Measurements from ENCODE around the gene ZFYVE28. TPM values are rescaled to one million over a fixed set of nuclear protein-coding genes. Genes with fewer than 3 reads are reported as not detected.

ZFYVE28 gene
- total and polyA plus RNA-seq, 2 donors (not counting 1 experiment from before 2014, with no cell fraction given), result 5.8 to 12.1 TPM

GRCh38 chr4:2290488-2290887, 128.0 kb downstream of the ZFYVE28 start:
- peaks cover 18 to 20% of the 10 kb centered on the region in 2 donors for H3K4me1 ChIP-seq (ENCODE audit: control insufficient read depth in 2 of 2, insufficient read depth in 2 of 2, low read length in 2 of 2)
- intact Hi-C loops (cut with micrococcal nuclease), result loop anchor here (1.0 to 2.0 kb wide), 2 partner anchors 8 to 48 kb away; partner anchors contain the start of genes HAUS3 and POLN

More at GRCh38 chr4:2290488-2290887, 128.0 kb downstream of the ZFYVE28 start:
- Histone ChIP-seq H3K4me3 (ENCODE audit: control extremely low read depth in 1 of 5, extremely low read depth in 1 of 5, insufficient read depth in 1 of 5, low read depth in 2 of 5, low read length in 4 of 5) (peak overlapping the region in 3 of 5 experiments; percentile 33 to 34 (median 34)), H4K20me1 (ENCODE audit: control insufficient read depth, insufficient read depth, low read length, poor library complexity, severe bottlenecking) (no peaks in the 10 kb centered on the region), H3K27ac (ENCODE audit: low read length in 2 of 2) (peak overlapping the region; percentile 4 to 49), H3K9ac (ENCODE audit: low read length) (peak overlapping the region; percentile 17), H3K9me3 (ENCODE audit: control extremely low read depth in 1 of 3, control insufficient read depth in 2 of 3, insufficient read depth in 1 of 3, low read length in 2 of 3) (peaks cover 0 to 14% (median 0%) of the 10 kb centered on the region in 3 donors), H2AFZ (ENCODE audit: insufficient read depth, low read depth, low read length, poor library complexity, severe bottlenecking) (peak overlapping the region; percentile 74), H3K79me2 (ENCODE audit: control insufficient read depth, insufficient read depth, low read length) (no peaks in the 10 kb centered on the region), H3K4me2 (replicated peaks; ENCODE audit: low read depth, low read length, poor library complexity, severe bottlenecking) (peak overlapping the region; percentile 72), H3K36me3 (replicated peaks in 1 of 2; ENCODE audit: control extremely low read depth in 1 of 2, control insufficient read depth in 1 of 2, extremely low read depth in 1 of 2, insufficient read depth in 2 of 2, low read length in 1 of 2) (no peaks in the 10 kb centered on the region), H3K27me3 (replicated peaks in 1 of 4; ENCODE audit: control extremely low read depth in 1 of 4, control insufficient read depth in 3 of 4, insufficient read depth in 4 of 4, low read length in 3 of 4) (peaks cover 0 to 8% (median 3%) of the 10 kb centered on the region in 4 experiments)
- H3K4me1 Mint-ChIP-seq, result peaks cover 21% of the 10 kb centered on the region
- H3K27ac Mint-ChIP-seq, result peak overlapping the region; percentile 81
- H3K9me3 Mint-ChIP-seq (ENCODE audit: insufficient read depth), result no peaks in the 10 kb centered on the region
- DNase-seq, result no peak
- H3K27me3 Mint-ChIP-seq, result no peaks in the 10 kb centered on the region
- peak overlapping the region; percentile 77 for H3K4me3 Mint-ChIP-seq
- TF ChIP-seq EZH2 (IDR thresholded peaks at IDR 0.05; ENCODE audit: borderline replicate concordance, insufficient read depth, low read depth, low read length, poor library complexity, severe bottlenecking) (no peak), CTCF (IDR thresholded peaks at IDR 0.05) (no peak)
- 36% methylated on average over 9 of the region's 9 CpGs for WGBS (ENCODE audit: insufficient coverage)
- CTCF ChIA-PET, result interaction anchor here (0.9 to 2.0 kb wide), 3 partner anchors 9 to 65 kb away, joined by 3 to 6 read pairs (median 4); no protein-coding TSS in a partner anchor
- ATAC-seq (ENCODE audit: low read depth), result peak; percentile 64
- POLR2A ChIA-PET, result interaction anchor here (0.8 to 2.3 kb wide), 7 partner anchors 9 to 129 kb away, joined by 3 to 18 read pairs (median 5); partner anchors contain the start of genes CFAP99, HAUS3, MXD4 and POLN

All from B cell (primary cell).